RKO (cell line): ENCODE data around the gene TNKS1BP1.

Experiments used
- DNase-seq: peaks from one replicate; pipeline ENCODE4 v3.0.0-alpha.2; 2016; ENCODE audit warnings: low spot score

The TNKS1BP1 gene

GRCh38 chr11:57260937-57261783 is 63.6 kb downstream of the TNKS1BP1 start:
- no peak for DNase-seq

GRCh38 chr11:57256119-57256518 is 68.6 kb downstream of the TNKS1BP1 start:
- no peak for DNase-seq

- no peak for DNase-seq
Observed at GRCh38 chr11:57255618-57256017, 69.1 kb downstream of the TNKS1BP1 start.

- no peak for DNase-seq
Observed at GRCh38 chr11:57254631-57255030, 70.1 kb downstream of the TNKS1BP1 start.

GRCh38 chr11:57251491-57252104 is 73.2 kb downstream of the TNKS1BP1 start:
- no peak for DNase-seq

- no peak for DNase-seq
Observed at GRCh38 chr11:57251037-57251436, 73.7 kb downstream of the TNKS1BP1 start.
